Stimulated activated CD4-positive, alpha-beta T cell treated with anti-CD3 and anti-CD28 coated beads, Interleukin-1b, Interleukin-23, amount 100 ng/mL, for 1 hour (primary cell): Measurements from ENCODE around the gene MZF1.
A peak's percentile ranks its signal among the peaks of the same experiment; 100 is the strongest.
"Not testable (repeated sequence)": the region's sequence is repeated elsewhere in the genome, so short reads cannot be mapped to it uniquely, and the experiment has no call there.

ENCODE experiments used
- DNase-seq, 2 donors: peaks; one replicate each; pipeline ENCODE4 v3.0.0-alpha.2; 2020; ENCODE audit warnings: low read depth in 2 of 2

The MZF1 gene

GRCh38 chr19:58572818-58573657, at the start of gene MZF1:
MZF1 (minus strand) TSS chr19:58573335; CDS start chr19:58571389, 1,946 bp downstream.
- DNase-seq: peak; percentile 95 to 99

GRCh38 chr19:58607213-58607612, 34.1 kb upstream of the MZF1 start:
- DNase-seq: not testable (repeated sequence)

- not testable (repeated sequence) for DNase-seq
These were observed 33.2 kb upstream of the MZF1 start for GRCh38 chr19:58606251-58606896.

- DNase-seq: no peak
These were observed 13.1 kb upstream of the MZF1 start for GRCh38 chr19:58586133-58586765.

- no peak for DNase-seq
These were observed 12.5 kb upstream of the MZF1 start for GRCh38 chr19:58585442-58586132.

GRCh38 chr19:58584498-58585441, 11.6 kb upstream of the MZF1 start:
- DNase-seq: no peak

- no peak for DNase-seq
These were observed 9.8 kb upstream of the MZF1 start for GRCh38 chr19:58582985-58583384.

GRCh38 chr19:58581227-58582141, 8.3 kb upstream of the MZF1 start:
- peak; percentile 74 to 85 for DNase-seq

GRCh38 chr19:58579473-58580142, 6.5 kb upstream of the MZF1 start:
- no peak for DNase-seq

GRCh38 chr19:58578012-58578925, 5.1 kb upstream of the MZF1 start:
- no peak for DNase-seq

GRCh38 chr19:58577581-58577980, 4.4 kb upstream of the MZF1 start:
- not testable (repeated sequence) for DNase-seq

GRCh38 chr19:58575183-58576041, 2.3 kb upstream of the MZF1 start:
- DNase-seq: peak; percentile 32 to 55

GRCh38 chr19:58573658-58574164, 576 bp upstream of the MZF1 start:
- DNase-seq: no peak

GRCh38 chr19:58572026-58572817, 913 bp downstream of the MZF1 start:
- no peak for DNase-seq

- no peak for DNase-seq
These were observed 1.6 kb downstream of the MZF1 start for GRCh38 chr19:58571575-58571947.
